Effector memory CD8-positive, alpha-beta T cell (primary cell): ENCODE results near the gene PALM2AKAP2.

Source experiments
- ATAC-seq: fragments of 150-1000 bp; cut with Tn5 transposase; replicated peaks from 2 replicates; pipeline ENCODE4 v1.10.0; 2021; ENCODE audit warnings: mild to moderate bottlenecking, moderate library complexity
- DNase-seq, 3 experiments: peaks; one replicate each; pipeline ENCODE4 v3.0.0; 2021
- H3K27ac Mint-ChIP-seq, 2 donors: one replicate each; pipeline ENCODE4 v1.8.0; 2022; ENCODE audit warnings: mild to moderate bottlenecking in 2 of 2, mixed read lengths in 2 of 2, moderate library complexity in 2 of 2
- H3K27me3 Mint-ChIP-seq, 2 donors: one replicate each; pipeline ENCODE4 v1.8.0; 2022; ENCODE audit warnings: mixed read lengths in 2 of 2
- H3K36me3 Mint-ChIP-seq: one replicate; pipeline ENCODE4 v1.8.0; 2022; ENCODE audit warnings: mild to moderate bottlenecking, moderate library complexity, mixed read lengths; ENCODE audit not compliant: insufficient read depth
- H3K4me1 Mint-ChIP-seq, 2 donors: one replicate each; pipeline ENCODE4 v1.8.0; 2022; ENCODE audit warnings: low read depth in 2 of 2, mixed read lengths in 2 of 2
- H3K4me3 Mint-ChIP-seq, 2 donors: one replicate each; pipeline ENCODE4 v1.8.0; 2022; ENCODE audit warnings: mild to moderate bottlenecking in 2 of 2, mixed read lengths in 2 of 2, moderate library complexity in 2 of 2
- H3K9me3 Mint-ChIP-seq, 2 donors: one replicate each; pipeline ENCODE4 v1.8.0; 2022; ENCODE audit warnings: mixed read lengths in 2 of 2

The PALM2AKAP2 gene

GRCh38 chr9:109759589-109759988 lies 20.4 kb upstream of the PALM2AKAP2 start:
- Mint-ChIP-seq H3K27me3 (peaks cover 0 to 11% of the 10 kb centered on the region in 2 donors), H3K36me3 (no peaks in the 10 kb centered on the region), H3K9me3 (peaks cover 2 to 12% of the 10 kb centered on the region in 2 donors), H3K4me3 (no peak overlapping the region), H3K27ac (no peak overlapping the region), H3K4me1 (no peaks in the 10 kb centered on the region)
- DNase-seq (no peak), ATAC-seq (no peak)

- ATAC-seq (no peak), DNase-seq (no peak)
- no peak overlapping the region for H3K27ac Mint-ChIP-seq
- H3K4me1 Mint-ChIP-seq, result no peaks in the 10 kb centered on the region
- peaks cover 0 to 6% of the 10 kb centered on the region in 2 donors for H3K9me3 Mint-ChIP-seq
- peaks cover 14 to 17% of the 10 kb centered on the region in 2 donors for H3K27me3 Mint-ChIP-seq
- H3K4me3 Mint-ChIP-seq, result no peak overlapping the region
- H3K36me3 Mint-ChIP-seq, result no peaks in the 10 kb centered on the region
These were observed 14.7 kb upstream of the PALM2AKAP2 start for GRCh38 chr9:109765278-109765677.

DNA sequence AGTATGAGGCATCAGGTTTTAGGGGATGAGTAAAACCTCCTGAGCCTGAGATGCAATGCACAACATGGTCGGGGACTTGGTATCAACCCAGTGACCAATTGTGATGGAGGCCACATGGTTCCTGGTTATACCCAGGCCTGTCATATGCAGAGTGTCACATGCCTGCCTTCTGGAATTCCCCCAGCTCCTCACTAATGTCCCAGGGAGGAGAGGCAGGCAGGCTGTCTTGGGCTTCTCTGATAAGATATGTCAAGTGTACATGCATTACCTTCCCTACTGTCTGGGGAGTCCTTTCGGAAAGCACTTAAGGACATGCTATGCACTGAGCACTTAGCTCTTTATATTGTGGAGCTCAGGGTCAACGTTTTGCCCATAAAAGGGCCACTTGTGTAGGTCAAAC lies 14.2 kb upstream of the PALM2AKAP2 start:
- H3K27me3 Mint-ChIP-seq, result peaks cover 15 to 20% of the 10 kb centered on the region in 2 donors
- H3K9me3 Mint-ChIP-seq, result peaks cover 0 to 6% of the 10 kb centered on the region in 2 donors
- no peaks in the 10 kb centered on the region for H3K4me1 Mint-ChIP-seq
- no peak overlapping the region for H3K27ac Mint-ChIP-seq
- no peaks in the 10 kb centered on the region for H3K36me3 Mint-ChIP-seq
- no peak for DNase-seq
- H3K4me3 Mint-ChIP-seq, result no peak overlapping the region
- ATAC-seq, result no peak

DNA sequence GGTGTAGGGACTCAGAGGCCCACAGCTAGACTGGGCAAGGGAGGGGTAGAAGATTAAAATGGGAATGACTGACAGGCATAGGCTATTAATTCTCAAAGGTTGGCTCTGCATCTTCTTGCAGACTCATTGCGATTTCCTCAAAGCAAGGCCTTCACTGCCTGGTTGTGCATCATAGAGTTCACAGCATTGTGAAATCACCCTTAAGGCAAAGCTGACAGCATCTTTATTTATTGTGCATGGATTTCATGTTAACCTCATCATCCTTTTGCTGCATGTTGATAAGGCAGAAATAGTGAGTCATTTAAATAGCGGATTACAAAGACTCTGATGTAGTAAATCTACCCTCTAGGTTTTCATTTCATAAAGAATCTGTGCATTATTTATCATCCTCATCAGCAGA lies 13.6 kb upstream of the PALM2AKAP2 start:
- no peak for DNase-seq
- H3K27ac Mint-ChIP-seq, result no peak overlapping the region

DNA sequence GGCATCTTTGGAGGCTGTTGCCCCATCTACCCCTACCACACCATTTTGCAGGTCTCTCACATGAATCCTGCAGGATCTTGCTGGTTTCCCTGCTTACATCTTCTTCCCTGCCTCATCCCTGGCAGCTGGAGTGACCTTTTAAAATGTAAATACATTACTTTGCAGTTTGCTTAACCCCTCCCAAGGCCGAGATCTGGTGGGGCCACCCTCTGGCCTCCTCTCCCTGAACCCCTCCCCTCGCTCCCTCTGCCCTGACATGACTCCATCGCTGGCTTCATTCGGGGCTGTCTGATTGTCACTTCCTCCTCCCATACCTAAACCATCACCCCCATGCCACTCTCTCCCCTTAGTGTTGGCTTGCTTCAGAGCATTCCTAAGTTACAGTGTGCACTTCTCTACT lies 12.6 kb upstream of the PALM2AKAP2 start:
- DNase-seq (no peak), ATAC-seq (no peak)
- Mint-ChIP-seq H3K27ac (no peak overlapping the region), H3K4me1 (no peaks in the 10 kb centered on the region), H3K9me3 (peaks cover 0 to 6% of the 10 kb centered on the region in 2 donors), H3K36me3 (no peaks in the 10 kb centered on the region), H3K4me3 (no peak overlapping the region), H3K27me3 (peaks cover 23 to 35% of the 10 kb centered on the region in 2 donors)

More for the DNA sequence above, 13.6 kb upstream of the PALM2AKAP2 start:
- no peak for ATAC-seq
- H3K36me3 Mint-ChIP-seq, result no peaks in the 10 kb centered on the region
- H3K4me1 Mint-ChIP-seq, result no peaks in the 10 kb centered on the region
- H3K9me3 Mint-ChIP-seq, result peaks cover 0 to 6% of the 10 kb centered on the region in 2 donors
- H3K4me3 Mint-ChIP-seq, result no peak overlapping the region
- H3K27me3 Mint-ChIP-seq, result peaks cover 19 to 25% of the 10 kb centered on the region in 2 donors

DNA sequence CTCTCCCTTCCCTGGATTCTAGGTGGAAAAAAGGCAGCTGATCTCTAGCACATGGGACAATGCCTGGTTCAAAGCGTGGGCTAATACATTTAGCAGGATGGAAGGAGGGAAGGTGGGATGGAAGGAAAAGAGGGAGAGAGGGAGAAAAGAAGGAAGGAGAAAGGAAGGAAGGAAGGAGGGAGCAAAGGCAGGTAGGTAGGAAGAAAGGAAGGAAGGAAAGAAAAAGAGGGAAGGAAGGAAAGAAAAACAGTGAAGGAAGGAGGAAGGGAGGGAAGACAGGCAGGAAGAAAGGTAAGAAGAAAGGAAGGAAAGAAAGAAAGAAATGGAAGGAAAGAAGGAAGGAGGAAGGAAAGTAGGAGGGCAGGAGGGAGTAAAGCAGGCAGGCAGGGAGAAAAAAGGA lies 12.2 kb upstream of the PALM2AKAP2 start:
- Mint-ChIP-seq H3K27me3 (peaks cover 25 to 38% of the 10 kb centered on the region in 2 donors), H3K9me3 (peaks cover 0 to 6% of the 10 kb centered on the region in 2 donors), H3K36me3 (no peaks in the 10 kb centered on the region), H3K4me3 (no peak overlapping the region), H3K27ac (no peak overlapping the region), H3K4me1 (no peaks in the 10 kb centered on the region)
- DNase-seq (no peak), ATAC-seq (no peak)

DNA sequence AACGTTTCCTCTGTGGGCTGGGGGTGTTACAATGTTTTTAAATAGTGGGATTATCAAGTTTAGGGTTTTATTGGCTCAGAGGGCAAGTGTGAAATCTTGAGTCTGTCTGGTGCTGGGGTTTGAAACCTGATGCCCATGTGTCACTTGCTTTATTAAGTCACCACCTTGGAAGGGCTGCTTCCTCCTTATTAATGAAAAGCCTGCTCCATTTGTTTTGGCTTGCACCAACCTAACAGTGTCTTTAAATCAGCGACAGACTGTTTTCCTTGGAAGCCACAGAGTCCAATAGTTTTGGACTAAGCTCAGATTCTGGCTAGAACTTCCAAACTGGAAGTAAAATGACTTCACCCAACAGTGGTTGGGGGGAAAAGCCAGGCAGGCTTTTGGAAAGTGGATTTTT lies 10.7 kb upstream of the PALM2AKAP2 start:
- H3K27ac Mint-ChIP-seq, result no peak overlapping the region
- DNase-seq, result no peak
- no peak overlapping the region for H3K4me3 Mint-ChIP-seq
- H3K9me3 Mint-ChIP-seq, result peaks cover 0 to 6% of the 10 kb centered on the region in 2 donors
- H3K36me3 Mint-ChIP-seq, result no peaks in the 10 kb centered on the region
- no peak for ATAC-seq
- H3K4me1 Mint-ChIP-seq, result no peaks in the 10 kb centered on the region
- peaks cover 25 to 32% of the 10 kb centered on the region in 2 donors for H3K27me3 Mint-ChIP-seq

DNA sequence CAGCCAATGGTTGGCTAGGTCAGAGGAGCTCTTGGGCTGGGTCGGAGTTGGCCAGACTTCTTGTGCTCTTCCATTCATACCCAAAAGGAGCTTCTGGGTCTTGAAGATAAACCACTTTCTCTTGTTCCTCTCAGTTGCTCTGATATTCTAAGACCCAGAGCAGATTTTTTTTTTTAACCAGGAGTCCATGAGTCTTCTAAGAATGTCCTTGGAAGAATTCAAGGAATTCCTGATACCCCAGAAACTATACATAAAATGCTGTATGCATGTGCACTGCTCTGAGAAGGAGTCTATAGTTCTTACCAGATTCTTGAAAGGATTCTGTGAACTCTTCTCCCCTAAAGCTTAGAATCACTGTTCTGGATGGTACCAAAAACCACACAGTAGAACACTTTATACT lies 9.9 kb upstream of the PALM2AKAP2 start:
- Mint-ChIP-seq H3K36me3 (no peaks in the 10 kb centered on the region), H3K27ac (no peak overlapping the region), H3K4me3 (no peak overlapping the region), H3K9me3 (peaks cover 0 to 6% of the 10 kb centered on the region in 2 donors), H3K27me3 (peaks cover 31 to 32% of the 10 kb centered on the region in 2 donors), H3K4me1 (no peaks in the 10 kb centered on the region)
- DNase-seq (no peak), ATAC-seq (no peak)

DNA sequence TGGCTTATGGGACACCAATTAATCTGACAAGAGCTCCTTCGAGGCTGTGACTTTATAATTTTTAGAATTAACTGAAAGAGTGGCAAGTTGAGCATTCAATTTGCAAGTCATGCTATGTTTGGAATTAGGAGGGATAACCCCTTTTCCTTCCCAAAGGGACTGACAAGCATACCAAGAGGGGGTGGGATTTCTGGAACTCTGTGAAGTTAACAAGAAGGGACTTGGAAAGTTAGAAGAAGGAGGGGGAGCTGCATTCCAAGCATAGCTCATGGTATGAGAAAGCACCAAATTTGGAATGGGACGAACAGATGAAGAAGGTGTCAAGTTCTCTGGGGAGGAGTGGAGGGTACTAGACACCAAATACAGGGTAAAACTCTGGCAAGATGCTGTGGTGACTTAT lies 8.9 kb upstream of the PALM2AKAP2 start:
- H3K36me3 Mint-ChIP-seq, result no peaks in the 10 kb centered on the region
- H3K27ac Mint-ChIP-seq, result no peak overlapping the region
- no peak overlapping the region for H3K4me3 Mint-ChIP-seq
- H3K27me3 Mint-ChIP-seq, result peaks cover 32 to 34% of the 10 kb centered on the region in 2 donors
- DNase-seq, result no peak
- H3K4me1 Mint-ChIP-seq, result no peaks in the 10 kb centered on the region
- H3K9me3 Mint-ChIP-seq, result peaks cover 0 to 6% of the 10 kb centered on the region in 2 donors
- no peak for ATAC-seq

DNA sequence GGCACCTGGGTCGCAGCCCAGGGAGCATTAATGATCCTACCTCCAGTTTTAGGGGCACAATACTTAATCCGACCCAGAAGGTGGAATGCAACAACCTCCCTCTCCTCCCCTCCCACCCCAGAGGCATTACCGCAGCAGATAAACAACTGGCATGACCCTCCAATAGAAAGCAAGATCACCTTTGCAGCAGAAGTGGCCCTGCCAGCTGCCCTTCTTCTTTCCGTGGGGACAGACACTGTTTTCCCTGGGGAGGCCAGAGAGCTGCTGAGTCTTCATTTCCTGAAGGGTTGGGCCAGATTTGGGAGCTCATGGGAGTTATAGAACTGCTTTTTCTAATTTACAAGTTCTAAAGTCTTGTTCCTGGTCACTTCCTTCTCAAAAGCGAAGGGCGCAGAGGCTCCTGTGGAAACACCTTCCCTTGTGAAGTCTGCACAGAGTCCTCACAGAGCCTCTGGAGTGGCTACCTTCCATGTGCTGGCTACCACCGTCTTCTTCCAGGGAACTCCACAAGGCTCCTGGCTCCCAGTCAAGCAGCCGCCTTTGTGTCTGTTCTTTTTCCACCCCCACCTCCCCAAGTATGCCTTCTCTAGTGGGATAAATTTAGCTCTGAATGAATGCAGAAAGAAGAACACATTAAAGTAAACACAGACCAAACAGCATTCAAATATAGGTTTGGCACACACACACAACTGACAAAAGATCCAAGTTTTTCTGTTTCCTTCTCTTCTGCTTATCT lies 8.0 kb upstream of the PALM2AKAP2 start:
- no peaks in the 10 kb centered on the region for H3K4me1 Mint-ChIP-seq
- no peak overlapping the region for H3K27ac Mint-ChIP-seq
- no peak overlapping the region for H3K4me3 Mint-ChIP-seq
- ATAC-seq (no peak), DNase-seq (no peak)
- H3K9me3 Mint-ChIP-seq, result peaks cover 0 to 6% of the 10 kb centered on the region in 2 donors
- no peaks in the 10 kb centered on the region for H3K36me3 Mint-ChIP-seq
- peaks cover 28 to 32% of the 10 kb centered on the region in 2 donors for H3K27me3 Mint-ChIP-seq

DNA sequence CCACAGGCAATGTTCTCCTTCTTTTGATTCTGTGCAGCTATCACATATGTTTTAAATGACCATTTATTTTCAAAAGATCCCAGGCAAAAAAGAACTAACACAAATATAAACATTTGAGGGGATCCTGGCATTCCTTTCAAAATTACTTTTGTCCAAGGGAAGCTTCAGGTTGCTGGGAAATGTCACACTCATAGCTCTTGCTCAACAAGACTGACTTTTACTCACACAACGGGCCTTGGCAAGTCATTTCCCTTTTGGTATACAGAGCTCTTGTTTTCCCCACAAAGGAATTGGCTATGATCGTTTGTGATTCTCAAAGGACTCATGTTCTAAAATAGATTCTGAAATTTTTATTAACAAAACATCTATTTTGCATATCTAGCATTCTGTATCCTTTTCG lies 4.5 kb upstream of the PALM2AKAP2 start:
- Mint-ChIP-seq H3K36me3 (no peaks in the 10 kb centered on the region), H3K27ac (no peak overlapping the region), H3K27me3 (peaks cover 24 to 25% of the 10 kb centered on the region in 2 donors), H3K9me3 (no peaks in the 10 kb centered on the region), H3K4me3 (no peak overlapping the region), H3K4me1 (no peaks in the 10 kb centered on the region)
- ATAC-seq (no peak), DNase-seq (no peak)

GRCh38 chr9:109776391-109776790 lies 3.6 kb upstream of the PALM2AKAP2 start:
- ATAC-seq, result no peak

DNA sequence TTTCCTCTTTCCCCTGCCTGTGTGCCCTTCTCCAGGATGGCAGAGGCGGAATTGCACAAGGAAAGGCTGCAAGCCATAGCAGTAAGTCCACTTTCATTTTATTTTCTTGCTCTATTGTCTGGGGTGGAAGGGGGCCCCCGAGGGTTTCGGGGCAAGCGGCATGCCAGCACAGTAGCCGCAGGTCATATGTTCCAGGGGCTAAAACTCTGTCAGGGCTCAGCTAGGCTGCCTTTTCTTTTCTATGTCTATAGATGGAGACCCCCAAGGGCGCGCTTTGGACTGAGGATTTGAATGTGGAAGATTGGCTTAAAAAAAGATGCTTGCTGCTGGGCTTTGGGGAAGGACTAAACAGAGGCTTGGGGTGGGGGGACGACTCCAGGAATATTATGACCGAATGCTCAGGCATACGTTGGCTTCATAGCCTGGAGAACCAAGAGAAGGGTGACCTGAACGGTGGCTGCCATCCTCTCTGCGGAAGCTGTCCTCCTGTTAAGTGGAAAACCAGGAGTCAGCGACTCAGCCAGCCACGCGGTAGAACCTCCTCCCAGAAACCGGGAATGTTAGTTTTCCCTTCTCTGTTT lies 545 bp downstream of the PALM2AKAP2 start:
- Mint-ChIP-seq H3K36me3 (no peaks in the 10 kb centered on the region), H3K27me3 (peaks cover 19 to 21% of the 10 kb centered on the region in 2 donors), H3K4me3 (no peak overlapping the region), H3K27ac (no peak overlapping the region), H3K9me3 (peaks cover 1 to 5% of the 10 kb centered on the region in 2 donors), H3K4me1 (no peaks in the 10 kb centered on the region)
- no peak for ATAC-seq
- no peak for DNase-seq

More at GRCh38 chr9:109776391-109776790, 3.6 kb upstream of the PALM2AKAP2 start:
- Mint-ChIP-seq H3K4me1 (no peaks in the 10 kb centered on the region), H3K9me3 (no peaks in the 10 kb centered on the region), H3K4me3 (no peak overlapping the region), H3K27me3 (peaks cover 23 to 24% of the 10 kb centered on the region in 2 donors), H3K36me3 (no peaks in the 10 kb centered on the region), H3K27ac (no peak overlapping the region)
- DNase-seq, result no peak

DNA sequence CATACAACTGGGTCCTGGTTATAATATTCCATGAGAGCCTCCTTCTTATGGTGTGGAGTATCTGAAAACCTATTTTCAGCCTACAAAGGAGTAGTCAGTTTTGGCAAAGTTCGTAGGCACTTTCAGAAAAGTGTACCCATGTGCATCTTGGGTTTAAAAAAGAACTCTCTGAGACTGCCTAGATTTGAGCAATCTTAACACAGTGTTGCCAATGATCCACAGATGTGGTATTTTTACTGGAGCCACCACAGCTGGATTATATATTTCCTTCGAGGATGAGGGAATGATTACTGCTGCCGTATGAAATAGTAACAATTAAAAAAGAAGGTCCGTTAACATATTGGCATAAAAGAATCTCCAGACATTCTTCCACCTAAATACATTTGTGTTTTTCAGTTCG lies 1.1 kb downstream of the PALM2AKAP2 start:
- no peak overlapping the region for H3K27ac Mint-ChIP-seq
- peaks cover 19 to 21% of the 10 kb centered on the region in 2 donors for H3K27me3 Mint-ChIP-seq
- no peak overlapping the region for H3K4me3 Mint-ChIP-seq
- H3K36me3 Mint-ChIP-seq, result no peaks in the 10 kb centered on the region
- DNase-seq (no peak), ATAC-seq (no peak)
- peaks cover 1 to 5% of the 10 kb centered on the region in 2 donors for H3K9me3 Mint-ChIP-seq
- no peaks in the 10 kb centered on the region for H3K4me1 Mint-ChIP-seq
